ENCODE data around the gene AMH.

Gene AMH

GRCh38 chr19:2221250-2221831, 27.8 kb upstream of the AMH start (continued):
- TF ChIP-seq, protein P1, sequence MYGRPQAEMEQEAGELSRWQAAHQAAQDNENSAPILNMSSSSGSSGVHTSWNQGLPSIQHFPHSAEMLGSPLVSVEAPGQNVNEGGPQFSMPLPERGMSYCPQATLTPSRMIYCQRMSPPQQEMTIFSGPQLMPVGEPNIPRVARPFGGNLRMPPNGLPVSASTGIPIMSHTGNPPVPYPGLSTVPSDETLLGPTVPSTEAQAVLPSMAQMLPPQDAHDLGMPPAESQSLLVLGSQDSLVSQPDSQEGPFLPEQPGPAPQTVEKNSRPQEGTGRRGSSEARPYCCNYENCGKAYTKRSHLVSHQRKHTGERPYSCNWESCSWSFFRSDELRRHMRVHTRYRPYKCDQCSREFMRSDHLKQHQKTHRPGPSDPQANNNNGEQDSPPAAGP (tag by site-specific recombination; IDR thresholded peaks at IDR 0.05), result no peak
- TF ChIP-seq ZBTB8A (tag by site-specific recombination; IDR thresholded peaks at IDR 0.05) (0 out of 2 replicates have a peak, but pooled peaks have one; percentile 46), ZNF311 (tag by site-specific recombination; IDR thresholded peaks at IDR 0.05; ENCODE audit: borderline replicate concordance) (no peak), ZNF184 (tag by site-specific recombination; IDR thresholded peaks at IDR 0.05) (no peak), ZNF138 (tag by site-specific recombination; IDR thresholded peaks at IDR 0.05; ENCODE audit: borderline replicate concordance) (no peak), HOXD13 (CRISPR knock-in tag; IDR thresholded peaks at IDR 0.05; ENCODE audit: borderline replicate concordance) (no peak), ZNF2 (tag by site-specific recombination; IDR thresholded peaks at IDR 0.05) (no peak), ZNF433 (tag by site-specific recombination; IDR thresholded peaks at IDR 0.05; ENCODE audit: low read depth) (no peak), ZNF629 (tag by site-specific recombination; IDR thresholded peaks at IDR 0.05) (no peak), ZBTB10 (tag by site-specific recombination; IDR thresholded peaks at IDR 0.05) (no peak), ZSCAN30 (tag by site-specific recombination; IDR thresholded peaks at IDR 0.05) (no peak), KLF16 (tag by site-specific recombination; IDR thresholded peaks at IDR 0.05) (no peak), SALL2 (tag by site-specific recombination; IDR thresholded peaks at IDR 0.05; ENCODE audit: borderline replicate concordance) (no peak), SP2 (tag by site-specific recombination; IDR thresholded peaks at IDR 0.05) (no peak), GLIS1 (tag by site-specific recombination; IDR thresholded peaks at IDR 0.05) (peak; percentile 93), MEIS1 (CRISPR knock-in tag; IDR thresholded peaks at IDR 0.05; ENCODE audit: borderline replicate concordance) (no peak), ZNF560 (tag by site-specific recombination; IDR thresholded peaks at IDR 0.05; ENCODE audit: borderline replicate concordance) (no peak), ZIC2 (tag by site-specific recombination; IDR thresholded peaks at IDR 0.05) (peak; percentile 86), ZNF707 (tag by site-specific recombination; IDR thresholded peaks at IDR 0.05) (no peak), ZNF488 (tag by site-specific recombination; IDR thresholded peaks at IDR 0.05) (no peak), HOXC10 (CRISPR knock-in tag; IDR thresholded peaks at IDR 0.05) (no peak), ZNF292 (tag by site-specific recombination; IDR thresholded peaks at IDR 0.05; ENCODE audit: borderline replicate concordance, low read depth) (no peak), ZNF202 (tag by site-specific recombination; IDR thresholded peaks at IDR 0.05; ENCODE audit: borderline replicate concordance) (no peak)
- TF ChIP-seq, protein P2, sequence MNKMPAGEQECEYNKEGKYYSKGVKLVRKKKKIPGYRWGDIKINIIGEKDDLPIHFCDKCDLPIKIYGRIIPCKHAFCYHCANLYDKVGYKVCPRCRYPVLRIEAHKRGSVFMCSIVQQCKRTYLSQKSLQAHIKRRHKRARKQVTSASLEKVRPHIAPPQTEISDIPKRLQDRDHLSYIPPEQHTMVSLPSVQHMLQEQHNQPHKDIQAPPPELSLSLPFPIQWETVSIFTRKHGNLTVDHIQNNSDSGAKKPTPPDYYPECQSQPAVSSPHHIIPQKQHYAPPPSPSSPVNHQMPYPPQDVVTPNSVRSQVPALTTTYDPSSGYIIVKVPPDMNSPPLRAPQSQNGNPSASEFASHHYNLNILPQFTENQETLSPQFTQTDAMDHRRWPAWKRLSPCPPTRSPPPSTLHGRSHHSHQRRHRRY (tag by site-specific recombination; IDR thresholded peaks at IDR 0.05), result no peak
- TF ChIP-seq, protein P3, sequence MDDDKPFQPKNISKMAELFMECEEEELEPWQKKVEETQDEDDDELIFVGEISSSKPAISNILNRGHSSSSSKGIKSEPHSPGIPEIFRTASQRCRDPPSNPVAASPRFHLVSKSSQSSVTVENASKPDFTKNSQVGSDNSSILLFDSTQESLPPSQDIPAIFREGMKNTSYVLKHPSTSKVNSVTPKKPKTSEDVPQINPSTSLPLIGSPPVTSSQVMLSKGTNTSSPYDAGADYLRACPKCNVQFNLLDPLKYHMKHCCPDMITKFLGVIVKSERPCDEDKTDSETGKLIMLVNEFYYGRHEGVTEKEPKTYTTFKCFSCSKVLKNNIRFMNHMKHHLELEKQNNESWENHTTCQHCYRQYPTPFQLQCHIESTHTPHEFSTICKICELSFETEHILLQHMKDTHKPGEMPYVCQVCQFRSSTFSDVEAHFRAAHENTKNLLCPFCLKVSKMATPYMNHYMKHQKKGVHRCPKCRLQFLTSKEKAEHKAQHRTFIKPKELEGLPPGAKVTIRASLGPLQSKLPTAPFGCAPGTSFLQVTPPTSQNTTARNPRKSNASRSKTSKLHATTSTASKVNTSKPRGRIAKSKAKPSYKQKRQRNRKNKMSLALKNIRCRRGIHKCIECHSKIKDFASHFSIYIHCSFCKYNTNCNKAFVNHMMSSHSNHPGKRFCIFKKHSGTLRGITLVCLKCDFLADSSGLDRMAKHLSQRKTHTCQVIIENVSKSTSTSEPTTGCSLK (tag by site-specific recombination; IDR thresholded peaks at IDR 0.05), result no peak

All from HEK293 (cell line).